Amniotic epithelial cell (primary cell): Measurements from ENCODE around the gene ASB16.

Experiments used
- DNase-seq: peaks from one replicate; pipeline ENCODE4 v3.0.0-alpha.2; 2010; ENCODE audit warnings: low read depth

ASB16 gene

GRCh38 chr17:44209786-44210341, 39.4 kb downstream of the ASB16 start:
- DNase-seq, result no peak

- DNase-seq, result peak; percentile 80
These were observed 40.1 kb downstream of the ASB16 start for GRCh38 chr17:44210342-44211192.

- no peak for DNase-seq
These were observed 41.1 kb downstream of the ASB16 start for GRCh38 chr17:44211281-44212265.

GRCh38 chr17:44212507-44213402, 42.3 kb downstream of the ASB16 start:
- DNase-seq, result no peak

GRCh38 chr17:44213403-44214229, 43.1 kb downstream of the ASB16 start:
- no peak for DNase-seq

GRCh38 chr17:44214230-44214494, 43.7 kb downstream of the ASB16 start:
- no peak for DNase-seq

GRCh38 chr17:44214896-44215295, 44.4 kb downstream of the ASB16 start:
- no peak for DNase-seq

GRCh38 chr17:44216173-44216572, 45.7 kb downstream of the ASB16 start:
- DNase-seq, result no peak

GRCh38 chr17:44216694-44217093, 46.2 kb downstream of the ASB16 start:
- DNase-seq, result no peak

GRCh38 chr17:44217738-44218343, 47.3 kb downstream of the ASB16 start:
- DNase-seq, result no peak

- peak; percentile 81 for DNase-seq
These were observed 48.0 kb downstream of the ASB16 start for GRCh38 chr17:44218344-44219107.

- DNase-seq, result peak; percentile 58
These were observed 48.7 kb downstream of the ASB16 start for GRCh38 chr17:44219108-44219615.

GRCh38 chr17:44219616-44220212, 49.2 kb downstream of the ASB16 start, which contains the start of gene UBTF:
Gene UBTF (minus strand): TSS chr17:44219675. CDS start chr17:44218229, 1,446 bp downstream.
- DNase-seq, result peak; percentile 41

GRCh38 chr17:44220213-44221083, 49.9 kb downstream of the ASB16 start:
- peak; percentile 54 for DNase-seq

GRCh38 chr17:44221084-44221861, 50.8 kb downstream of the ASB16 start:
- DNase-seq, result peak; percentile 81

GRCh38 chr17:44221862-44222111, 51.3 kb downstream of the ASB16 start:
- no peak for DNase-seq
